Measurements from ENCODE around the gene DBF4B. TPM values are rescaled to one million over a fixed set of nuclear protein-coding genes. Genes with fewer than 3 reads are reported as not detected.

Gene DBF4B
- total RNA-seq, 1 experiment from 2014 or later, result 32.9 TPM

GRCh38 chr17:44770166-44770925 is 61.9 kb downstream of the DBF4B start:
- TF ChIP-seq ZNF396 (CRISPR knock-in tag; IDR thresholded peaks at IDR 0.05; ENCODE audit: borderline replicate concordance) (no peak), NFE2L1 (CRISPR knock-in tag; IDR thresholded peaks at IDR 0.05) (no peak), CBFB (CRISPR knock-in tag; IDR thresholded peaks at IDR 0.05; ENCODE audit: low read depth) (no peak), JAZF1 (CRISPR knock-in tag; IDR thresholded peaks at IDR 0.05) (no peak), AR (CRISPR knock-in tag; IDR thresholded peaks at IDR 0.05) (no peak), MYBL2 (CRISPR knock-in tag; IDR thresholded peaks at IDR 0.05) (no peak), TEAD1 (CRISPR knock-in tag; IDR thresholded peaks at IDR 0.05) (no peak), ZBTB21 (CRISPR knock-in tag; IDR thresholded peaks at IDR 0.05; ENCODE audit: borderline replicate concordance) (no peak), GTF2I (CRISPR knock-in tag; conservative IDR thresholded peaks at IDR 0.05) (no peak), E2F5 (CRISPR knock-in tag; IDR thresholded peaks at IDR 0.05) (no peak), GABPB1 (CRISPR knock-in tag; IDR thresholded peaks at IDR 0.05) (no peak), OVOL2 (CRISPR knock-in tag; IDR thresholded peaks at IDR 0.05; ENCODE audit: borderline replicate concordance) (no peak), ZNF317 (CRISPR knock-in tag; IDR thresholded peaks at IDR 0.05; ENCODE audit: borderline replicate concordance, low read depth) (no peak), STAT6 (CRISPR knock-in tag; conservative IDR thresholded peaks at IDR 0.05; ENCODE audit: low read depth) (no peak), E2F1 (CRISPR knock-in tag; IDR thresholded peaks at IDR 0.05) (no peak), FOXJ3 (CRISPR knock-in tag; IDR thresholded peaks at IDR 0.05; ENCODE audit: borderline replicate concordance) (no peak)
- TF ChIP-seq, protein P1, sequence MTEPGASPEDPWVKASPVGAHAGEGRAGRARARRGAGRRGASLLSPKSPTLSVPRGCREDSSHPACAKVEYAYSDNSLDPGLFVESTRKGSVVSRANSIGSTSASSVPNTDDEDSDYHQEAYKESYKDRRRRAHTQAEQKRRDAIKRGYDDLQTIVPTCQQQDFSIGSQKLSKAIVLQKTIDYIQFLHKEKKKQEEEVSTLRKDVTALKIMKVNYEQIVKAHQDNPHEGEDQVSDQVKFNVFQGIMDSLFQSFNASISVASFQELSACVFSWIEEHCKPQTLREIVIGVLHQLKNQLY (CRISPR knock-in tag; IDR thresholded peaks at IDR 0.05), result no peak
- TF ChIP-seq, protein P2, sequence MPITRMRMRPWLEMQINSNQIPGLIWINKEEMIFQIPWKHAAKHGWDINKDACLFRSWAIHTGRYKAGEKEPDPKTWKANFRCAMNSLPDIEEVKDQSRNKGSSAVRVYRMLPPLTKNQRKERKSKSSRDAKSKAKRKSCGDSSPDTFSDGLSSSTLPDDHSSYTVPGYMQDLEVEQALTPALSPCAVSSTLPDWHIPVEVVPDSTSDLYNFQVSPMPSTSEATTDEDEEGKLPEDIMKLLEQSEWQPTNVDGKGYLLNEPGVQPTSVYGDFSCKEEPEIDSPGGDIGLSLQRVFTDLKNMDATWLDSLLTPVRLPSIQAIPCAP (CRISPR knock-in tag; IDR thresholded peaks at IDR 0.05), result no peak
- TF ChIP-seq, protein P3, sequence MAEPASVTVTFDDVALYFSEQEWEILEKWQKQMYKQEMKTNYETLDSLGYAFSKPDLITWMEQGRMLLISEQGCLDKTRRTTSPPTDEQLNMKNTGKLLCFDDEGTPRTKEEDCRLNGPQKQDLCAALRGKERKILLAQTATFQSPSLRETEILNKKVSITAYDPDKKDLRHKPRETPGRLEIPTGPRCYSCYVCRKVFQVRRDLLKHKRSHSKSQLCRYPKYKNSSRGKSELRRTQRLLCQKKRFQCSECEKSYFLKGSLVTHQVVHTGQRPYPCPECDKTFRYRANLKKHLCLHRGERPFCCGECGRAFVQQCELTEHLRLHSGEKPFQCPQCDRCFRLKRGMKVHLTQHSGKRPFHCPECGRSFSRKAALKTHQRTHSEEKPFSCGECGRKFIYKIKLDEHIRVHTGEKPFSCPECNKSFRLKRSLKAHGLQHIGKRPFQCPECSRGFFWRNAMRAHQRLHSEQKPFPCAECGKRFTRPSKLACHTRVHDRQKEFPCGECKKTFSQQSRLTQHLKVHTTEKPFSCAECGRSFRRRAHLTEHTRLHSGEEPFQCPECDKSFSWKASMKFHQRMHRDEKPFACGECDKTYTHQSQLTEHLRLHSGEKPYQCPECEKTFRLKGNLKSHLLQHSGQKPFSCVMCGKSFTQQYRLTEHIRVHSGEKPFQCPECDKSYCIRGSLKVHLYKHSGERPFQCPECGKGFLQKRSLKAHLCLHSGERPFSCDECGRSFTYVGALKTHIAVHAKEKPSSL (CRISPR knock-in tag; conservative IDR thresholded peaks at IDR 0.05), result no peak
- TF ChIP-seq, protein P4, sequence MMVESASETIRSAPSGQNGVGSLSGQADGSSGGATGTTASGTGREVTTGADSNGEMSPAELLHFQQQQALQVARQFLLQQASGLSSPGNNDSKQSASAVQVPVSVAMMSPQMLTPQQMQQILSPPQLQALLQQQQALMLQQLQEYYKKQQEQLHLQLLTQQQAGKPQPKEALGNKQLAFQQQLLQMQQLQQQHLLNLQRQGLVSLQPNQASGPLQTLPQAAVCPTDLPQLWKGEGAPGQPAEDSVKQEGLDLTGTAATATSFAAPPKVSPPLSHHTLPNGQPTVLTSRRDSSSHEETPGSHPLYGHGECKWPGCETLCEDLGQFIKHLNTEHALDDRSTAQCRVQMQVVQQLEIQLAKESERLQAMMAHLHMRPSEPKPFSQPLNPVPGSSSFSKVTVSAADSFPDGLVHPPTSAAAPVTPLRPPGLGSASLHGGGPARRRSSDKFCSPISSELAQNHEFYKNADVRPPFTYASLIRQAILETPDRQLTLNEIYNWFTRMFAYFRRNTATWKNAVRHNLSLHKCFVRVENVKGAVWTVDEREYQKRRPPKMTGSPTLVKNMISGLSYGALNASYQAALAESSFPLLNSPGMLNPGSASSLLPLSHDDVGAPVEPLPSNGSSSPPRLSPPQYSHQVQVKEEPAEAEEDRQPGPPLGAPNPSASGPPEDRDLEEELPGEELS (CRISPR knock-in tag; IDR thresholded peaks at IDR 0.05), result no peak
- H3K36me3 Mint-ChIP-seq, result no peaks in the 10 kb centered on the region
- no peak overlapping the region for H3K4me3 Mint-ChIP-seq
- ChIA-PET CTCF (interaction anchor here (1.9 to 3.1 kb wide), 2 partner anchors 10 to 108 kb away, joined by 6 to 11 read pairs; no protein-coding TSS in a partner anchor), POLR2A (interaction anchor here (0.5 to 1.3 kb wide), 5 partner anchors 14 to 1289 kb away, joined by 3 to 6 read pairs (median 3); no protein-coding TSS in a partner anchor)
- H3K4me1 Mint-ChIP-seq, result peaks cover 14% of the 10 kb centered on the region
- no peaks in the 10 kb centered on the region for H3K9me3 Mint-ChIP-seq
- DNase-seq (ENCODE audit: low spot score), result no peak
- ATAC-seq, result no peak
- no peak overlapping the region for H3K27ac Mint-ChIP-seq
- no peaks in the 10 kb centered on the region for H3K27me3 Mint-ChIP-seq (ENCODE audit: low read depth)
